NOMO-1 treated with DMSO at 0.1 percent for 48 hours (cell line): ENCODE data around the gene TRPC1.
"Not testable (repeated sequence)": the region's sequence is repeated elsewhere in the genome, so short reads cannot be mapped to it uniquely, and the experiment has no call there.

ENCODE experiments used
- DNase-seq: peaks from one replicate; lab custom pipeline; 2025; ENCODE audit not compliant: unreplicated experiment; lab: John Stamatoyannopoulos, UW

Gene TRPC1

DNA sequence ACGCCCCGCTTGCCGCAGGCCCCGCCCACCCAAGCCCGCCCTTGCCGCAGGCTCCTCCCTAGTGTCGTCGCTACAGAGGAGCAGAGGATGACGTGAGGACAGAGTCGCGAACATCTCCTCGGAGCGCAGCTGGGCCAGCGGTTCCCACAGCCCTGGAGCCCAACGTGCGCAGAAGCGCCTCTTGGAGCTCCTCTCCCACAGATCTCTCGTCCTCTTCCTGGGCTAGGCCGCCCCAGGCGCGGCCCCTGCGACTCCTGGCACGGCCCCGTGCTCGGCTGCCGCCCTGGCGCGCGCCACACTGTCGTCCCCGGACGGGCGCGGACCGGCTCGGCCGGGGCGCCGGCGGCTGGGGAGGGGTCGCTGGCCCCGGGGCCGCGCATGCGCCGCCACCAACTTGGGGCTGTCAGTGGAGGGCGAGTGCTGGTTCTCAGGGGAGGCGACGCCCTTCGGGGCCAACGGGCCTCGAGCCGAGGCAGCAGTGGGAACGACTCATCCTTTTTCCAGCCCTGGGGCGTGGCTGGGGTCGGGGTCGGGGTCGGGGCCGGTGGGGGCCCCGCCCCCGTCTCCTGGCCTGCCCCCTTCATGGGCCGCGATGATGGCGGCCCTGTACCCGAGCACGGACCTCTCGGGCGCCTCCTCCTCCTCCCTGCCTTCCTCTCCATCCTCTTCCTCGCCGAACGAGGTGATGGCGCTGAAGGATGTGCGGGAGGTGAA lies at the start of gene TRPC1:
TRPC1 (plus strand) TSS at position 67 of the 714 bp plus-strand sequence; CDS start at position 593, 526 bp downstream.
- DNase-seq: no peak

DNA sequence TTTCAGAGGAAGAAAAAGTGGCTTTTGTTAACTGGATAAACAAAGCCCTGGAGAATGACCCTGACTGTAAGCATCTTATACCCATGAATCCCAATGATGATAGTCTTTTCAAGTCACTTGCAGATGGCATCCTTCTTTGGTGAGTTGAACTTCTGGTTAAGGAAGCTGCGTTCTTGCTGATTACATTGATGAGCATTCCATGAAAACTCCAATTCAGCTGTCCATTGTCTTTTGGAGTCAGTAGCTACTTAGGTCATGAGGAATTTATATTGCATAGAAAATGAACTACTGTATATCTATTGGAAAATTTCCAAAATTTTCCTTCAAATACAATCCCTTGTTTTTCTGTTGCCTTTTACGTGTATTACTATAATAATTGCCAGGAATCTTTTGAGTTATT lies 47.7 kb upstream of the TRPC1 start:
- no peak for DNase-seq

- DNase-seq: no peak
Measured at GRCh38 chr3:142680710-142681109, 43.1 kb upstream of the TRPC1 start.

GRCh38 chr3:142690613-142691012 lies 33.2 kb upstream of the TRPC1 start:
- DNase-seq: no peak

GRCh38 chr3:142691527-142691926 lies 32.3 kb upstream of the TRPC1 start:
- no peak for DNase-seq

GRCh38 chr3:142693136-142693853 lies 30.5 kb upstream of the TRPC1 start:
- no peak for DNase-seq

DNA sequence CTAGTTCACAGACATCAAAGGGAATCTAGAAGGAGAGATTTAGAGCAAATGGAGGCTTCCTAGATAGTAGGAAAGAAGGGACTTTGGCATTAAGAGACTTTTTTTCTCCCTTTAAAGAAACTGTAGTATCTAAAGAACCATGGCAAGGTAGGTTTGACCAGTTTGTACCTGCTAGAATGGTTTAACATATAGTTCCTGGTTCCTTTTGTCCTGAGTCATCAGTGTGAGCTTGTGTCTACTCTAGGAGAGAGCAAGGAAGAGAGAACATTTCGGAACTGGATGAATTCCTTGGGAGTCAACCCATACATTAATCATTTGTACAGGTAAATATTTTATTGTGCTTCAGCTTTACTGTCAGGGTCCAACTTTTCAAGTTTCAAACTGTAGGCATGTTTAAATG lies 29.6 kb upstream of the TRPC1 start:
- DNase-seq: no peak

- no peak for DNase-seq
Measured at GRCh38 chr3:142705198-142705597, 18.6 kb upstream of the TRPC1 start.

DNA sequence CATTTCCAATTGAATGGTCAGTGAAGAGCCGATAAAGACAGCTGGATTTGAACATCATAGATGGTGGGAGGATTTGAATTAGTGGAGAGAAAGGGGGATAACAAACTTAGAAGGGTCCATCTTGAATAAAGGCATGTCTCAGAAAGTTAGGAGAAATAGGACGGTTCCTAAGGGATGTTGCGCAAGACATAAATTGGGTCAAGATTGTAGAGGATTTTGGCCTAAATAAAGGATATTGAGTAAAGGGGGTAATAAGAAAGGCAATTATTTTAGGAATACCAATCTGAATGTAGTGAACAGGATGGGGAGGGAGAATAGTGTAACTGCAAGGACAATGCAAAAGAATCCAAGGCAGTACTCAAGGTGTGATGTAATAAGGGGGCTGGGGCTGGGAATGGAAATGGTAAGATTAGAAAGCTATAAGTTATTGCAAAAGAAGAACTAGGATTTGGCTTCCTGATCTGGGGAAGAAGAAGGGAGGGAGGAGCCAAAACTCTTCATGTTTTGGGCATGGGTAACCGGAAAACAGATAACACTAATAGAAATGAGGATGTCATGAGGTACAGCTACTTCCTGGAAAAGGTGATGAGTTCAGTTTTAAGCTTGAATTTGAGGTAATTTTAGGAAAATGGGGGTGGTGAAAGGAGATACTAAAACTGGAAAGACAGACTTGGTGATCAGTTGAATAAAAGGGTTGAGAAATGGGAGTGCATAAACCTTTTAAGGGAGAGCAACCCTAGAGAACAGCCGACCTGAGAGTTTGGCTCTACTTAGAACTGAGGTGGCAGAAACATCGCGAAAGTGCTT lies 17.3 kb upstream of the TRPC1 start:
- DNase-seq: no peak

DNA sequence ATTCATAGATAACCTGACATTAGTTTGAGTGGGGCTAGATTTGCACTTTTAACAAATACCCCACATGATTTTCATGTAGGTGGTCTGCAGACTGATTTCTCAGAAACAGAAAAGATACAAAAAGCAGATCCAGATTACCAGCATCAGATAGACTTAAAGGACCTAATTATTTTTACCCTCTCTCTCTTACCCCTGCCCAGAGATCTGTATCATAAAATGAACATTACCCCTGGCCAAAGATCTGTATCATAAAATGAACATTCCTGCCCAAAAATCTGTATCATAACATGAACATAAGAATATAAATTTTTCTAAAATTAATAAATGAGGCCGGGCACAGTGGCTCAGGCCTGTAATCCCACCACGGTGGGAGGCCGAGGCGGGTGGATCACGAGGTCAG lies 14.6 kb upstream of the TRPC1 start:
- no peak for DNase-seq

DNA sequence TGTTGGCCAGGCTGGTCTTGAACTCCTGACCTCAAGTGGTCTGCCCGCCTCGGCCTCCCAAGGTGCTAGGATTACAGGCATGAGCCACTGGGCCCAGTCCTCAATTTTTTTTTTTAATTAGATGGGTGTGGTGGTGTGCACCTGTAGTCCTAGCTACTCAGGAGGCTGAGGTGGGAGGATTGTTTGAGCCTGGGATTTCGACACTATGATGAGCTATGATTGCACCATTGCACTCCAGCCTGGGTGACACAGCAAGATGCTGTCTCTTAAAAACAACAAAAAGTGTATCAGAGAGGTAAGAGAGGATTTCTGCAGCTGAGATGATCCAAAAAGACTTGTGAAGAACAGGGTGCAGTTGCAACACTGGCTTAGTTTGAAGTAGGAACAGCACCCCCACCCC lies 9.0 kb upstream of the TRPC1 start:
- DNase-seq: not testable (repeated sequence)

GRCh38 chr3:142716102-142716501 lies 7.7 kb upstream of the TRPC1 start:
- no peak for DNase-seq

- peak; percentile 86 for DNase-seq
Measured at GRCh38 chr3:142723665-142723967, 218 bp upstream of the TRPC1 start.

DNA sequence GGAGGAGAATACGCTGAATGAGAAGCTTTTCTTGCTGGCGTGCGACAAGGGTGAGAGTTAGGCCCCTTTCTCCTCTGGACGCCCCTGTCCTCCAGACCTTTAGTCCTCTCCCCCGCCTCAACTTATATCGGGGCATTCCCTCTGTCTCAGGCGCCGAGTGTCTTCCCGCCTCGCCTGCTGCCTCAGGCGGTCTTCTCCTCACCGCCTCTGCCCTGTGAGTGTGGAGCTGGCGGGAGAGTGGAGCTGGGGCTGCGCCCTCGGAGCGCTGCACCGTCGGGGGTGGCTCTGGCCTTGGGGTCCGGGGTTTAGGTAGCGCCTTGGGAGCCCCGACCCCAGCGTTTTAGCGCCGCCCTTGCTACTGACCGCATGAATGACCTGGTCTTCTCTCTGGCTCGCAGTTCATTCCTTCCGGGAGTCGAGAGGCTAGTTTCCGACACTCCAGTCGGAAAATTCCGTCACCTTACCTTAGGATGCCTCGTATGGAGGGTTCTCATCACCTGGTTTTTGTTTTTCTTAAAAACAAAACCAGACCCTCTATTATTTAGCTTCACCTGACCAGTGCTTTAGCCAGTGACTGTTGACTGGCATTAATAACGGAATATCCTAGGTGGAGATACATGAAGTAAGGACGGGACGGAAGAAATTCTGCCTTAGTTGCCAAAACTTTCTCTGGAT lies 985 bp downstream of the TRPC1 start:
- no peak for DNase-seq

GRCh38 chr3:142725357-142725739 lies 1.5 kb downstream of the TRPC1 start:
- no peak for DNase-seq

- no peak for DNase-seq
Measured at GRCh38 chr3:142726017-142726416, 2.2 kb downstream of the TRPC1 start.

GRCh38 chr3:142732066-142732465 lies 8.2 kb downstream of the TRPC1 start:
- no peak for DNase-seq

- DNase-seq: no peak
Measured at GRCh38 chr3:142734834-142735233, 11.0 kb downstream of the TRPC1 start.

GRCh38 chr3:142735462-142735861 lies 11.6 kb downstream of the TRPC1 start:
- no peak for DNase-seq

DNA sequence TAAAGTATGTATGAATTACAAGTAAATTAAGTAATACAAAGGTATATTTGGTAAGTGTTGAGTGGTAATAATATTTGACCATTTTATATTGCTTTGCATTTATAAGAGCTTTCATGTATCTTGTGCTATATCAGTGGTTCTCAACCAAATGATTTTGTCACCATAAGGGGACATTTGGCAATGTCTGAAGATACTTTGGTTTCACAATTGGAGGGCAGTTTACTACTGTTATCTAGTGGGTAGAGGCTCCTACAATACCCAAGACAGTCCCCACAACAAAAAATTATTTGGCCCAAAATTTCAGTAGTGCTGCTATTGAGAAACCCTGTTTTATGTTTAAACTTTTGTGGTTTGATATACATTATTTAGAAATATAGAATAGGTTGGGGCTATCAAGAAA lies 14.6 kb downstream of the TRPC1 start:
- DNase-seq: no peak

DNA sequence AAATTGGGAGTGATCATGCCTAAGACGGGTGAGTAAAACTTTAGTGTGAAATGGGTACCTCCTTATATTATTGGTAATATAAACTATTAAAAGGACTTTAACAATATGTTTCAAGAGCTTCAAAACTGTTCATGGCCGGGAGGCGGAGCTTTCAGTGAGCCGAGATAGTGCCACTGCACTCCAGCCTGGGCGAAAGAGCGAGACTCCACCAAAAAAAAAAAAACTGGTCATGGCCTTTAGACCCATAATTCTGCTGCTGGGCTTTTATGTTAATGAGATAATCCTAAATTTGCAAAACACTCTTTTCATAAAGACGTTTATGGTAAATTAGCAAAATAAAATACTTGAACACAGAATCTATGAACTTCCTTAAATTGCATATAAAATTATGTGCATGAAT lies 22.8 kb downstream of the TRPC1 start:
- no peak for DNase-seq
